ENCODE measurements around the gene LRCH4.

Gene LRCH4

GRCh38 chr7:100585511-100586265 is at the start of gene LRCH4:
Gene LRCH4 (minus strand): TSS chr7:100586129. CDS start chr7:100586100, 29 bp downstream.
- Histone ChIP-seq H3K4me2 (ENCODE audit: low read depth, low read length, poor library complexity, severe bottlenecking) (peak within 1 kb of the TSS; percentile 77), H3K27me3 (ENCODE audit: low read length) (no peaks in the 10 kb centered on the region), H3K9me3 (ENCODE audit: insufficient read depth, low read length) (no peaks in the 10 kb centered on the region), H3F3A (ENCODE audit: insufficient read depth) (peaks cover 9% of the 10 kb centered on the region; the same call in 1 of the 2 replicates), H4K20me1 (ENCODE audit: low read depth, low read length) (no peaks in the 10 kb centered on the region), H3K36me3 (ENCODE audit: low read length) (no peaks in the 10 kb centered on the region), H2AFZ (ENCODE audit: low read depth, low read length, severe bottlenecking) (peak within 1 kb of the TSS; percentile 90), H3K4me3 (ENCODE audit: insufficient read depth, low read length, poor library complexity, severe bottlenecking) (peak within 1 kb of the TSS; percentile 78), H3K9me2 (replicated peaks; ENCODE audit: insufficient read depth, low read length) (no peaks in the 10 kb centered on the region), H3K79me2 (ENCODE audit: insufficient read depth, low read length) (peaks cover 19% of the 10 kb centered on the region), H3K9ac (ENCODE audit: low read length) (peak within 1 kb of the TSS; percentile 81), H3K27ac (ENCODE audit: low read depth, low read length) (peak within 1 kb of the TSS; percentile 80)
- TF ChIP-seq CTCF (IDR thresholded peaks at IDR 0.05; ENCODE audit: insufficient read depth, low read length, poor library complexity, severe bottlenecking) (no peak), EZH2phosphoT487 (conservative IDR thresholded peaks at IDR 0.05; ENCODE audit: low read length) (no peak)

GRCh38 chr7:100632951-100633717 is 47.2 kb upstream of the LRCH4 start:
- H2AFZ ChIP-seq (ENCODE audit: low read depth, low read length, severe bottlenecking) = peak overlapping the region; percentile 91
- H3K9ac ChIP-seq (ENCODE audit: low read length) = peak overlapping the region; percentile 86

GRCh38 chr7:100630066-100630465 is 44.1 kb upstream of the LRCH4 start:
- Histone ChIP-seq H3K9ac (ENCODE audit: low read length) (no peak overlapping the region), H3K27ac (ENCODE audit: low read depth, low read length) (no peak overlapping the region), H3F3A (ENCODE audit: insufficient read depth) (peaks cover 18% of the 10 kb centered on the region)

More at GRCh38 chr7:100632951-100633717, 47.2 kb upstream of the LRCH4 start:
- H3K9me2 ChIP-seq (replicated peaks; ENCODE audit: insufficient read depth, low read length) = no peaks in the 10 kb centered on the region
- no peaks in the 10 kb centered on the region for H3K79me2 ChIP-seq (ENCODE audit: insufficient read depth, low read length)
- peak overlapping the region; percentile 68 for H3K4me2 ChIP-seq (ENCODE audit: low read depth, low read length, poor library complexity, severe bottlenecking)
- TF ChIP-seq EZH2phosphoT487 (conservative IDR thresholded peaks at IDR 0.05; ENCODE audit: low read length) (no peak), CTCF (IDR thresholded peaks at IDR 0.05; ENCODE audit: insufficient read depth, low read length, poor library complexity, severe bottlenecking) (peak; percentile 59)
- no peaks in the 10 kb centered on the region for H3K9me3 ChIP-seq (ENCODE audit: insufficient read depth, low read length)
- H3K27ac ChIP-seq (ENCODE audit: low read depth, low read length) = peak overlapping the region; percentile 58
- no peaks in the 10 kb centered on the region for H3K27me3 ChIP-seq (ENCODE audit: low read length)
- H3K36me3 ChIP-seq (ENCODE audit: low read length) = 0 out of 2 replicates have a peak, but pooled peaks cover 2% of the 10 kb centered on the region
- H4K20me1 ChIP-seq (ENCODE audit: low read depth, low read length) = no peaks in the 10 kb centered on the region
- H3F3A ChIP-seq (ENCODE audit: insufficient read depth) = peaks cover 18% of the 10 kb centered on the region
- H3K4me3 ChIP-seq (ENCODE audit: insufficient read depth, low read length, poor library complexity, severe bottlenecking) = peak overlapping the region; percentile 63

More at GRCh38 chr7:100630066-100630465, 44.1 kb upstream of the LRCH4 start:
- no peaks in the 10 kb centered on the region for H4K20me1 ChIP-seq (ENCODE audit: low read depth, low read length)
- no peaks in the 10 kb centered on the region for H3K36me3 ChIP-seq (ENCODE audit: low read length)
- no peaks in the 10 kb centered on the region for H3K9me2 ChIP-seq (replicated peaks; ENCODE audit: insufficient read depth, low read length)
- no peak overlapping the region for H3K4me3 ChIP-seq (ENCODE audit: insufficient read depth, low read length, poor library complexity, severe bottlenecking)
- TF ChIP-seq CTCF (IDR thresholded peaks at IDR 0.05; ENCODE audit: insufficient read depth, low read length, poor library complexity, severe bottlenecking) (no peak), EZH2phosphoT487 (conservative IDR thresholded peaks at IDR 0.05; ENCODE audit: low read length) (no peak)
- no peaks in the 10 kb centered on the region for H3K79me2 ChIP-seq (ENCODE audit: insufficient read depth, low read length)
- no peaks in the 10 kb centered on the region for H3K9me3 ChIP-seq (ENCODE audit: insufficient read depth, low read length)
- H2AFZ ChIP-seq (ENCODE audit: low read depth, low read length, severe bottlenecking) = no peak overlapping the region
- H3K4me2 ChIP-seq (ENCODE audit: low read depth, low read length, poor library complexity, severe bottlenecking) = no peak overlapping the region
- no peaks in the 10 kb centered on the region for H3K27me3 ChIP-seq (ENCODE audit: low read length)

Data from SU-DHL-6 (cell line).